HG02610 (cell line): ENCODE measurements around the gene SEC14L1.

Source experiments
- ATAC-seq: cut with Tn5 transposase; IDR thresholded peaks from one replicate; pipeline ENCODE4 v1.9.1; 2021; ENCODE audit warnings: mild to moderate bottlenecking, moderate library complexity; ENCODE audit not compliant: unreplicated experiment

SEC14L1 gene

GRCh38 chr17:77160875-77161530 is 20.2 kb downstream of the SEC14L1 start:
- ATAC-seq = no peak

- no peak for ATAC-seq
Observed at GRCh38 chr17:77161953-77162352, 21.2 kb downstream of the SEC14L1 start.

GRCh38 chr17:77163001-77163400 is 22.2 kb downstream of the SEC14L1 start:
- no peak for ATAC-seq

- ATAC-seq = no peak
Observed at GRCh38 chr17:77163511-77164280, 22.9 kb downstream of the SEC14L1 start.

- no peak for ATAC-seq
Observed at GRCh38 chr17:77164483-77165091, 23.8 kb downstream of the SEC14L1 start.

- no peak for ATAC-seq
Observed at GRCh38 chr17:77165577-77165976, 24.8 kb downstream of the SEC14L1 start.

GRCh38 chr17:77167472-77168306 is 26.9 kb downstream of the SEC14L1 start:
- no peak for ATAC-seq

GRCh38 chr17:77173104-77173503 is 32.3 kb downstream of the SEC14L1 start:
- no peak for ATAC-seq

- ATAC-seq = no peak
Observed at GRCh38 chr17:77174928-77175661, 34.3 kb downstream of the SEC14L1 start.

- ATAC-seq = no peak
Observed at GRCh38 chr17:77177002-77177741, 36.4 kb downstream of the SEC14L1 start.

- no peak for ATAC-seq
Observed at GRCh38 chr17:77178050-77178449, 37.3 kb downstream of the SEC14L1 start.

- no peak for ATAC-seq
Observed at GRCh38 chr17:77178563-77178962, 37.8 kb downstream of the SEC14L1 start.

GRCh38 chr17:77180503-77181357 is 40.0 kb downstream of the SEC14L1 start:
- ATAC-seq = no peak

GRCh38 chr17:77182205-77183172 is 41.7 kb downstream of the SEC14L1 start:
- ATAC-seq = no peak

- ATAC-seq = no peak
Observed at GRCh38 chr17:77184474-77184873, 43.7 kb downstream of the SEC14L1 start.

- no peak for ATAC-seq
Observed at GRCh38 chr17:77185137-77185536, 44.4 kb downstream of the SEC14L1 start.

- no peak for ATAC-seq
Observed at GRCh38 chr17:77186141-77186604, 45.4 kb downstream of the SEC14L1 start.
